ENCODE measurements around the gene MED13L. TPM values are rescaled to one million over a fixed set of nuclear protein-coding genes. Genes with fewer than 3 reads are reported as not detected.

The MED13L gene
- polyA plus RNA-seq, 1 of the 3 experiments (the other 2 are of a cell fraction), result 17.1 TPM

- Histone ChIP-seq H3K9ac (peak overlapping the region; percentile 34; the same call in 1 of the 2 replicates), H3K36me3 (replicated peaks in 1 of 2; ENCODE audit: control insufficient read depth in 1 of 2, insufficient read depth in 2 of 2, low read length in 1 of 2) (no peaks in the 10 kb centered on the region), H3F3A (replicated peaks; ENCODE audit: insufficient read depth) (peaks cover 37% of the 10 kb centered on the region), H3K9me3 (no peaks in the 10 kb centered on the region), H3K79me2 (ENCODE audit: insufficient read depth) (peaks cover 97% of the 10 kb centered on the region), H3K4me2 (peak overlapping the region; percentile 64), H4K20me1 (ENCODE audit: insufficient read depth) (peaks cover 97% of the 10 kb centered on the region), H3K27ac (ENCODE audit: low read depth in 2 of 2, low read length in 1 of 2) (peak overlapping the region; percentile 56 to 95; a peak in 3 of 4 replicates), H3K4me3 (ENCODE audit: low read depth in 2 of 2, low read length in 1 of 2) (no peak overlapping the region), H3K9me2 (no peaks in the 10 kb centered on the region), H2AFZ (ENCODE audit: low read depth) (no peak overlapping the region), H3K27me3 (ENCODE audit: insufficient read depth) (no peaks in the 10 kb centered on the region), H3K4me1 (ENCODE audit: control insufficient read depth in 1 of 2, insufficient read depth in 2 of 2, low read depth in 1 of 2, low read length in 1 of 2) (peaks cover 26 to 38% of the 10 kb centered on the region in 2 experiments; a peak in 3 of 4 replicates)
- TF ChIP-seq ZBTB33 (IDR thresholded peaks at IDR 0.05; ENCODE audit: borderline replicate concordance, low read depth) (no peak), CHD2 (IDR thresholded peaks at IDR 0.05; ENCODE audit: low read length, partially characterized antibody) (no peak), RXRA (IDR thresholded peaks at IDR 0.05; ENCODE audit: borderline replicate concordance, low read depth) (no peak), ELF1 (IDR thresholded peaks at IDR 0.05) (no peak), EZH2phosphoT487 (IDR thresholded peaks at IDR 0.05; ENCODE audit: borderline replicate concordance, low read depth) (no peak), RAD21 (IDR thresholded peaks at IDR 0.05; ENCODE audit: low read length) (no peak), TCF12 (IDR thresholded peaks at IDR 0.05) (no peak), NRF1 (IDR thresholded peaks at IDR 0.05; ENCODE audit: low read depth, low read length) (no peak), SMC3 (IDR thresholded peaks at IDR 0.05; ENCODE audit: low read depth, low read length) (no peak), EP300 (IDR thresholded peaks at IDR 0.05; ENCODE audit: borderline replicate concordance in 1 of 2, low read depth in 1 of 2, low read length in 1 of 2) (no peak), FOSL2 (IDR thresholded peaks at IDR 0.05; ENCODE audit: borderline replicate concordance, low read depth) (no peak), RFX5 (IDR thresholded peaks at IDR 0.05; ENCODE audit: low read length) (no peak), GATA2 (CRISPR knock-in tag; IDR thresholded peaks at IDR 0.05) (no peak), MXI1 (IDR thresholded peaks at IDR 0.05; ENCODE audit: low read depth, low read length) (no peak)
- WGBS (ENCODE audit: low lambda C conversion rate), result 27% methylated on average over 1 of the region's 1 CpG
- DNase-seq, result no peak
- POLR2A ChIA-PET, result no interaction called here
- CTCF ChIA-PET, result interaction anchor here (0.6 to 5.4 kb wide), 4 partner anchors 93 to 565 kb away, joined by 3 to 38 read pairs (median 4); no protein-coding TSS in a partner anchor
Measured at GRCh38 chr12:116143909-116144308, 133.6 kb downstream of the MED13L start.

- H3K27ac ChIP-seq (ENCODE audit: low read depth in 2 of 2, low read length in 1 of 2), result peak overlapping the region; percentile 56 to 95; a peak in 3 of 4 replicates
- H3K79me2 ChIP-seq (ENCODE audit: insufficient read depth), result peaks cover 97% of the 10 kb centered on the region
- ChIA-PET POLR2A (no interaction called here), CTCF (interaction anchor here (1.1 to 5.4 kb wide), 7 partner anchors 12 to 566 kb away, joined by 3 to 38 read pairs (median 5); no protein-coding TSS in a partner anchor)
- 44% methylated on average over 9 of the region's 9 CpGs for WGBS (ENCODE audit: low lambda C conversion rate)
- H3K9ac ChIP-seq, result peak overlapping the region; percentile 34; the same call in 1 of the 2 replicates
- peak overlapping the region; percentile 64 for H3K4me2 ChIP-seq
- peak overlapping the region in 1 of 2 experiments; percentile 20; a peak in 1 of 4 replicates for H3K4me3 ChIP-seq (ENCODE audit: low read depth in 2 of 2, low read length in 1 of 2)
- peaks cover 26 to 44% of the 10 kb centered on the region in 2 experiments; a peak in 3 of 4 replicates for H3K4me1 ChIP-seq (ENCODE audit: control insufficient read depth in 1 of 2, insufficient read depth in 2 of 2, low read depth in 1 of 2, low read length in 1 of 2)
- no peaks in the 10 kb centered on the region for H3K36me3 ChIP-seq (replicated peaks in 1 of 2; ENCODE audit: control insufficient read depth in 1 of 2, insufficient read depth in 2 of 2, low read length in 1 of 2)
- no peaks in the 10 kb centered on the region for H3K27me3 ChIP-seq (ENCODE audit: insufficient read depth)
- no peak overlapping the region for H2AFZ ChIP-seq (ENCODE audit: low read depth)
- H3K9me3 ChIP-seq, result no peaks in the 10 kb centered on the region
- H4K20me1 ChIP-seq (ENCODE audit: insufficient read depth), result peaks cover 99% of the 10 kb centered on the region
- DNase-seq, result no peak
- no peaks in the 10 kb centered on the region for H3K9me2 ChIP-seq
- H3F3A ChIP-seq (replicated peaks; ENCODE audit: insufficient read depth), result peaks cover 37% of the 10 kb centered on the region
- TF ChIP-seq CHD2 (IDR thresholded peaks at IDR 0.05; ENCODE audit: low read length, partially characterized antibody) (no peak), USF2 (IDR thresholded peaks at IDR 0.05; ENCODE audit: borderline replicate concordance, low read depth, low read length) (no peak), RXRA (IDR thresholded peaks at IDR 0.05; ENCODE audit: borderline replicate concordance, low read depth) (peak; percentile 56; the same call in 1 of the 2 replicates), CTCF (IDR thresholded peaks at IDR 0.05) (no peak), ELF1 (IDR thresholded peaks at IDR 0.05) (0 out of 2 replicates have a peak, but pooled peaks have one; percentile 17), EZH2phosphoT487 (IDR thresholded peaks at IDR 0.05; ENCODE audit: borderline replicate concordance, low read depth) (no peak), USF1 (IDR thresholded peaks at IDR 0.05; ENCODE audit: borderline replicate concordance, low read depth) (no peak), POLR2AphosphoS5 (IDR thresholded peaks at IDR 0.05; ENCODE audit: low read depth, low read length) (no peak; the same call in 1 of the 2 replicates)
Measured at GRCh38 chr12:116142936-116143898, 134.3 kb downstream of the MED13L start.

Measured in SK-N-SH (cell line).